Activated naive CD4-positive, alpha-beta T cell treated with anti-CD3 and anti-CD28 coated beads for 36 hours (primary cell): ENCODE results near the gene RFPL1. TPM values are rescaled to one million over a fixed set of nuclear protein-coding genes. Genes with fewer than 3 reads are reported as not detected.
A peak's percentile ranks its signal among the peaks of the same experiment; 100 is the strongest.
"Not testable (repeated sequence)": the region's sequence is repeated elsewhere in the genome, so short reads cannot be mapped to it uniquely, and the experiment has no call there.

Experiments
- CTCF ChIA-PET: fragments of 350-600 bp; sonication (Branson Sonifier 250); formaldehyde crosslinking; loops from one replicate; lab custom pipeline; 2021; ENCODE audit warnings: antibody characterized with exemption; lab: Charles Lee
- DNase-seq: peaks from one replicate; pipeline ENCODE4 v3.0.0-alpha.2; 2020
- H3K27ac Mint-ChIP-seq: one replicate; pipeline ENCODE4 v1.8.0; 2021; ENCODE audit warnings: mild to moderate bottlenecking, mixed read lengths
- H3K27me3 Mint-ChIP-seq: one replicate; pipeline ENCODE4 v1.8.0; 2021; ENCODE audit warnings: low read depth, mixed read lengths
- H3K36me3 Mint-ChIP-seq: one replicate; pipeline ENCODE4 v1.8.0; 2021; ENCODE audit warnings: low read depth, mixed read lengths
- H3K4me1 Mint-ChIP-seq: one replicate; pipeline ENCODE4 v1.8.0; 2021; ENCODE audit warnings: low read depth, mixed read lengths
- H3K4me3 Mint-ChIP-seq: one replicate; pipeline ENCODE4 v1.8.0; 2021; ENCODE audit warnings: mild to moderate bottlenecking, moderate library complexity, mixed read lengths
- H3K9me3 Mint-ChIP-seq: one replicate; pipeline ENCODE4 v1.8.0; 2021; ENCODE audit warnings: mixed read lengths
- intact Hi-C: fragments of 100-400 bp; cut with micrococcal nuclease; formaldehyde crosslinking; loops from one replicate; pipeline ENCODE4 v1.15.1; 2023
- total RNA-seq, 2 experiments: library from RNA; stranded (reverse); gene quantifications; one replicate each; pipeline ENCODE4 v1.2.3, GENCODE V29; 2021

RFPL1 gene
- total RNA-seq, 2 experiments from 2014 or later, result not detected

- Mint-ChIP-seq H3K36me3 (peaks cover 1% of the 10 kb centered on the region), H3K27ac (no peak overlapping the region), H3K9me3 (no peaks in the 10 kb centered on the region), H3K4me3 (peak overlapping the region; percentile 49), H3K27me3 (peaks cover 42% of the 10 kb centered on the region), H3K4me1 (peaks cover 12% of the 10 kb centered on the region)
- intact Hi-C loops, result no loop called here
- CTCF ChIA-PET, result interaction anchor here (0.6 kb wide), 2 partner anchors 12 to 224 kb away, joined by 3 read pairs; no protein-coding TSS in a partner anchor
- peak; percentile 22 for DNase-seq
These were observed 42.3 kb downstream of the RFPL1 start for GRCh38 chr22:29480512-29481264.

- H3K4me1 Mint-ChIP-seq, result peaks cover 12% of the 10 kb centered on the region
- H3K27me3 Mint-ChIP-seq, result peaks cover 42% of the 10 kb centered on the region
- peak overlapping the region; percentile 49 for H3K4me3 Mint-ChIP-seq
- intact Hi-C loops, result no loop called here
- H3K36me3 Mint-ChIP-seq, result peaks cover 3% of the 10 kb centered on the region
- CTCF ChIA-PET, result interaction anchor here (1.0 to 1.3 kb wide), 2 partner anchors 11 to 87 kb away, joined by 3 read pairs; no protein-coding TSS in a partner anchor
- no peak for DNase-seq
- no peaks in the 10 kb centered on the region for H3K9me3 Mint-ChIP-seq
- H3K27ac Mint-ChIP-seq, result no peak overlapping the region
These were observed 43.0 kb downstream of the RFPL1 start for GRCh38 chr22:29481265-29482000.

DNA sequence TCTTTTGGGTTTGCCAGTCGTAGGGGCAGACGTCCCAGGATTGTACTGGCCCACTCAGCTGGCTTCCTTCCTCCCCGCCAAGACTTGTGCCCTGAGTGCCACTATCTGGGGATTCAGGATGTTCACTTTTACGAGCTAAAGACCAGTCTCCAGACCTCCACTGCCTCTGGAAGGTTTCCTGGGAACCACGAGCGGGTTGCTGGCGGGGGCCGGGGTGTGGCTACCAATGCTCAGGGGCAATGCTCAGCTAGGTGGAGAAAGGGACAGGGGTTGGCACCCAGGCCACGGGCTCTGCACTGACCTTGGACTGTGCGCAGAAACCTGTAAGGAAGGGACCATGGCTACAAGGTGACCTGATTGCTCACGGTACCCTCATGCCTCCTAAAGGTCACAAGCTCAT lies 43.9 kb downstream of the RFPL1 start:
- Mint-ChIP-seq H3K4me1 (peaks cover 12% of the 10 kb centered on the region), H3K27ac (no peak overlapping the region), H3K27me3 (peaks cover 39% of the 10 kb centered on the region), H3K4me3 (no peak overlapping the region), H3K9me3 (no peaks in the 10 kb centered on the region), H3K36me3 (peaks cover 3% of the 10 kb centered on the region)
- CTCF ChIA-PET, result interaction anchor here (1.0 to 1.3 kb wide), 2 partner anchors 10 to 88 kb away, joined by 3 read pairs; no protein-coding TSS in a partner anchor
- DNase-seq, result no peak
- intact Hi-C loops, result no loop called here

DNA sequence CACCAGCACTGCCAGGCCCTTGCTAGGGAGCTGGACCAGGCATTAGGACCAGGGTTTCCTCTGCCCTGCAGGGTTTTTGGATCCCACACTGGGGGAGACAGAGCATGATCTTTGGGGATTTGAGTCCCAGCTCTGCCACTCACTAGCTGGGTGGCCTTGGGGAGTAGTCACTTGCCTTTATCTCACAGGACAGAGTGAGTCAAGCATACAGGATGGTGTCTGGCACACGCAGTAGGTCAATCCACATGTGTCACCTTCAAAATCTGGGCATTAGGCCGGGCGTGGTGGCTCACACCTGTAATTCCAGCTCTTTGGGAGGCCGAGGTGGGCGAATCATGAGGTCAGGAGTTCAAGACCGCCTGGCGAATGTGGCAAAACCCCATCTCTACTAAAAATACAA lies 44.3 kb downstream of the RFPL1 start:
- H3K36me3 Mint-ChIP-seq, result peaks cover 3% of the 10 kb centered on the region
- H3K4me1 Mint-ChIP-seq, result peaks cover 12% of the 10 kb centered on the region
- DNase-seq, result no peak
- CTCF ChIA-PET, result interaction anchor here (1.3 kb wide), 1 partner anchor 10 kb away, joined by 3 read pairs; no protein-coding TSS in a partner anchor
- H3K27me3 Mint-ChIP-seq, result peaks cover 36% of the 10 kb centered on the region
- no peak overlapping the region for H3K27ac Mint-ChIP-seq
- intact Hi-C loops, result no loop called here
- H3K4me3 Mint-ChIP-seq, result no peak overlapping the region
- H3K9me3 Mint-ChIP-seq, result no peaks in the 10 kb centered on the region

GRCh38 chr22:29483254-29483653 lies 44.9 kb downstream of the RFPL1 start:
- Mint-ChIP-seq H3K4me3 (no peak overlapping the region), H3K27me3 (peaks cover 31% of the 10 kb centered on the region), H3K27ac (no peak overlapping the region), H3K36me3 (peaks cover 3% of the 10 kb centered on the region), H3K9me3 (no peaks in the 10 kb centered on the region), H3K4me1 (peaks cover 12% of the 10 kb centered on the region)
- intact Hi-C loops, result no loop called here
- no peak for DNase-seq
- CTCF ChIA-PET, result no interaction called here

GRCh38 chr22:29484642-29485041 lies 46.3 kb downstream of the RFPL1 start:
- Mint-ChIP-seq H3K4me3 (no peak overlapping the region), H3K4me1 (peaks cover 9% of the 10 kb centered on the region), H3K27me3 (peaks cover 17% of the 10 kb centered on the region), H3K36me3 (peaks cover 3% of the 10 kb centered on the region), H3K9me3 (no peaks in the 10 kb centered on the region), H3K27ac (no peak overlapping the region)
- intact Hi-C loops, result no loop called here
- no peak for DNase-seq
- CTCF ChIA-PET, result interaction anchor here (0.6 to 1.1 kb wide), 2 partner anchors 13 to 27 kb away, joined by 4 to 5 read pairs; no protein-coding TSS in a partner anchor

- Mint-ChIP-seq H3K4me3 (no peak overlapping the region), H3K4me1 (peaks cover 7% of the 10 kb centered on the region), H3K27me3 (peaks cover 15% of the 10 kb centered on the region), H3K36me3 (peaks cover 3% of the 10 kb centered on the region), H3K9me3 (no peaks in the 10 kb centered on the region), H3K27ac (no peak overlapping the region)
- DNase-seq, result no peak
- intact Hi-C loops, result no loop called here
- CTCF ChIA-PET, result interaction anchor here (1.1 kb wide), 1 partner anchor 28 kb away, joined by 5 read pairs; no protein-coding TSS in a partner anchor
These were observed 47.1 kb downstream of the RFPL1 start for GRCh38 chr22:29485448-29485847.

- CTCF ChIA-PET, result interaction anchor here (0.6 to 0.7 kb wide), 2 partner anchors 128 to 197 kb away, joined by 5 to 6 read pairs; no protein-coding TSS in a partner anchor
- intact Hi-C loops, result no loop called here
- no peaks in the 10 kb centered on the region for H3K9me3 Mint-ChIP-seq
- H3K4me1 Mint-ChIP-seq, result no peaks in the 10 kb centered on the region
- no peak overlapping the region for H3K27ac Mint-ChIP-seq
- H3K4me3 Mint-ChIP-seq, result no peak overlapping the region
- H3K27me3 Mint-ChIP-seq, result peaks cover 2% of the 10 kb centered on the region
- DNase-seq, result no peak
- H3K36me3 Mint-ChIP-seq, result peaks cover 3% of the 10 kb centered on the region
These were observed 49.1 kb downstream of the RFPL1 start for GRCh38 chr22:29487426-29487986.

DNA sequence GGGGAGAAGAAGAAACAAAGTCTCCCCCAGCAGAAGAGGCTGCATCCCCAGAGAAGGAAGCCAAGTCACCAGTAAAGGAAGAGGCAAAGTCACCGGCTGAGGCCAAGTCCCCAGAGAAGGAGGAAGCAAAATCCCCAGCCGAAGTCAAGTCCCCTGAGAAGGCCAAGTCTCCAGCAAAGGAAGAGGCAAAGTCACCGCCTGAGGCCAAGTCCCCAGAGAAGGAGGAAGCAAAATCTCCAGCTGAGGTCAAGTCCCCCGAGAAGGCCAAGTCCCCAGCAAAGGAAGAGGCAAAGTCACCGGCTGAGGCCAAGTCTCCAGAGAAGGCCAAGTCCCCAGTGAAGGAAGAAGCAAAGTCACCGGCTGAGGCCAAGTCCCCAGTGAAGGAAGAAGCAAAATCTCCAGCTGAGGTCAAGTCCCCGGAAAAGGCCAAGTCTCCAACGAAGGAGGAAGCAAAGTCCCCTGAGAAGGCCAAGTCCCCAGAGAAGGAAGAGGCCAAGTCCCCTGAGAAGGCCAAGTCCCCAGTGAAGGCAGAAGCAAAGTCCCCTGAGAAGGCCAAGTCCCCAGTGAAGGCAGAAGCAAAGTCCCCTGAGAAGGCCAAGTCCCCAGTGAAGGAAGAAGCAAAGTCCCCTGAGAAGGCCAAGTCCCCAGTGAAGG lies 50.9 kb downstream of the RFPL1 start:
- intact Hi-C loops, H3K4me1 Mint-ChIP-seq, CTCF ChIA-PET, H3K36me3 Mint-ChIP-seq, DNase-seq, H3K9me3 Mint-ChIP-seq, H3K27me3 Mint-ChIP-seq, H3K4me3 Mint-ChIP-seq, H3K27ac Mint-ChIP-seq: not testable (repeated sequence)

GRCh38 chr22:29491012-29491411 lies 52.6 kb downstream of the RFPL1 start:
- peaks cover 2% of the 10 kb centered on the region for H3K27me3 Mint-ChIP-seq
- CTCF ChIA-PET, result no interaction called here
- H3K4me3 Mint-ChIP-seq, result no peak overlapping the region
- no peaks in the 10 kb centered on the region for H3K4me1 Mint-ChIP-seq
- peaks cover 1% of the 10 kb centered on the region for H3K9me3 Mint-ChIP-seq
- no peak for DNase-seq
- intact Hi-C loops, result no loop called here
- H3K27ac Mint-ChIP-seq, result no peak overlapping the region
- H3K36me3 Mint-ChIP-seq, result peaks cover 3% of the 10 kb centered on the region
